Keratinocyte (primary cell): ENCODE data around the gene BMAL2. TPM values are rescaled to one million over a fixed set of nuclear protein-coding genes. Genes with fewer than 3 reads are reported as not detected.

Source experiments
- DNase-seq: peaks from one replicate; pipeline ENCODE4 v3.0.0-alpha.2; 2011; ENCODE audit warnings: low read depth, missing footprints, low spot score
- FAIRE-seq: peaks from 2 replicates; lab custom pipeline; 2011; peaks lifted over from hg19 to GRCh38; lab: Jason Lieb, UNC
- H2AFZ ChIP-seq: 2 replicates; pipeline ENCODE4 v1.6.0; 2012; ENCODE audit warnings: low read length, control low read depth, inconsistent platforms; ENCODE audit not compliant: control insufficient read depth
- H3K27ac ChIP-seq: 2 replicates; pipeline ENCODE4 v1.5.1; 2011; ENCODE audit warnings: low read length; ENCODE audit not compliant: control insufficient read depth, insufficient read depth
- H3K27me3 ChIP-seq: 3 replicates; pipeline ENCODE4 v1.6.0; 2011; ENCODE audit warnings: low read length; ENCODE audit not compliant: control insufficient read depth, insufficient read depth; ENCODE audit errors: extremely low read depth
- H3K36me3 ChIP-seq, 2 experiments: 2 replicates in 1 of 2; 3 replicates in 1 of 2; pipeline ENCODE4 v1.5.1; 2011; ENCODE audit warnings: low read length in 2 of 2, mild to moderate bottlenecking in 1 of 2; ENCODE audit not compliant: control insufficient read depth in 2 of 2, insufficient read depth in 2 of 2; ENCODE audit errors: extremely low read depth in 1 of 2
- H3K4me1 ChIP-seq: 3 replicates; pipeline ENCODE4 v1.5.1; 2011; ENCODE audit warnings: low read length; ENCODE audit not compliant: control insufficient read depth, insufficient read depth; ENCODE audit errors: extremely low read depth
- H3K4me2 ChIP-seq: 3 replicates; pipeline ENCODE4 v1.6.0; 2011; ENCODE audit warnings: low read depth, low read length; ENCODE audit not compliant: control insufficient read depth, insufficient read depth; ENCODE audit errors: extremely low read depth
- H3K4me3 ChIP-seq, 3 experiments: fragments of 200-600 bp in 1 of 3; sonication (generic) in 1 of 3; 2 replicates in 2 of 3; 3 replicates in 1 of 3; pipeline ENCODE4 v1.5.1; 2011 to 2016; ENCODE audit warnings: low read length in 3 of 3, mild to moderate bottlenecking in 3 of 3, control low read depth in 2 of 3, inconsistent platforms in 1 of 3, low read depth in 1 of 3, mixed read lengths in 1 of 3, mixed run types in 1 of 3, moderate library complexity in 1 of 3; ENCODE audit not compliant: control insufficient read depth in 2 of 3, insufficient read depth in 2 of 3; ENCODE audit errors: extremely low read depth in 1 of 3
- H3K79me2 ChIP-seq: 2 replicates; pipeline ENCODE4 v1.6.0; 2012; ENCODE audit warnings: low read length; ENCODE audit not compliant: control insufficient read depth, insufficient read depth
- H3K9ac ChIP-seq: 3 replicates; pipeline ENCODE4 v1.6.0; 2011; ENCODE audit warnings: low read length; ENCODE audit not compliant: control insufficient read depth, insufficient read depth; ENCODE audit errors: extremely low read depth
- H3K9me1 ChIP-seq: 3 replicates; pipeline ENCODE4 v1.6.0; 2011; ENCODE audit warnings: low read length; ENCODE audit not compliant: control insufficient read depth, insufficient read depth; ENCODE audit errors: extremely low read depth
- H3K9me3 ChIP-seq: 2 replicates; pipeline ENCODE4 v1.5.1; 2012; ENCODE audit warnings: low read depth, low read length; ENCODE audit not compliant: control insufficient read depth
- H4K20me1 ChIP-seq: 3 replicates; pipeline ENCODE4 v1.6.0; 2011; ENCODE audit warnings: low read length; ENCODE audit not compliant: control insufficient read depth, insufficient read depth; ENCODE audit errors: extremely low read depth
- EZH2 ChIP-seq: IDR thresholded peaks from one replicate; pipeline ENCODE4 v1.6.1; 2012; ENCODE audit warnings: inconsistent platforms, mild to moderate bottlenecking, low read length, moderate library complexity
- dilution Hi-C: fragments of 300-500 bp; cut with MboI; formaldehyde crosslinking; loops from one replicate; pipeline ENCODE4 v1.7.0; 2020; ENCODE audit warnings: low sequenced_read_pairs; ENCODE audit not compliant: extremely low pct_ligation_motif_present
- polyA plus RNA-seq, 5 experiments: library from polyadenylated mRNA; depleted of rRNA in 3 of 5; stranded (reverse) in 3 of 5; stranded (forward) in 1 of 5; unstranded in 1 of 5; fragments of >200 nt; gene quantifications; 1 replicate in 1 of 5; 2 replicates in 3 of 5; 3 replicates in 1 of 5; pipeline versions ENCODE4 v1.2.1 to v1.2.3, GENCODE V29; 2011 to 2012; ENCODE audit warnings: missing spikeins in 2 of 5, low read depth in 1 of 5, low replicate concordance in 1 of 5
- TF ChIP-seq, protein P1 (sequence below), 3 experiments: IDR thresholded peaks in 1 of 3; conservative IDR thresholded peaks in 1 of 3; optimal IDR thresholded peaks in 1 of 3; 2 replicates in 2 of 3; 3 replicates in 1 of 3; pipeline versions ENCODE3 to v1.5.1; 2011; ENCODE audit warnings: low read length in 3 of 3, mild to moderate bottlenecking in 3 of 3, moderate library complexity in 2 of 3, control low read depth in 1 of 3, inconsistent platforms in 1 of 3; ENCODE audit not compliant: insufficient read depth in 2 of 3; ENCODE audit errors: extremely low read depth in 1 of 3

BMAL2 gene
- polyA plus RNA-seq, 1 donor (not counting 4 experiments of a cell fraction or from before 2014, with no cell fraction given), result 33.6 TPM

DNA sequence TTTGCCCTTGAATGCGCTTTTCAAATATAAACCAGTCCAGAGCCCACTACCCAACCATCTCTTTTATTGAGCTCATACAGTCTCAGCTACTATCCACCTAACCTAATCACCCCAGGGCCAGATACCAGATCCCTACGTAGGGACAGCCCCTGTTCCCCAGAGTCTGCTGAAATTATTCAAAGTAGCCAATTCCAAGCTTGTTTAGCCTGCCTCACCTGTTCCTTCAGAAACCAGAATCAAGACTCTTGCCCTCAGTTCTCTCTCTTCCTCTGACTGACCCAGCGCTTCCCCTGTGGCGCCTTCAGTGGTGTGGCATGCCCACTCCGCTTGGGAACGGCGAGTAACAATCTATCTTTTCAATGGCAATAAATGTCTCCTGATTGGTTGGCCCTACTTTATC is 18.8 kb downstream of the BMAL2 start:
- H3K4me3 ChIP-seq, result no peak overlapping the region
- no peak for FAIRE-seq

DNA sequence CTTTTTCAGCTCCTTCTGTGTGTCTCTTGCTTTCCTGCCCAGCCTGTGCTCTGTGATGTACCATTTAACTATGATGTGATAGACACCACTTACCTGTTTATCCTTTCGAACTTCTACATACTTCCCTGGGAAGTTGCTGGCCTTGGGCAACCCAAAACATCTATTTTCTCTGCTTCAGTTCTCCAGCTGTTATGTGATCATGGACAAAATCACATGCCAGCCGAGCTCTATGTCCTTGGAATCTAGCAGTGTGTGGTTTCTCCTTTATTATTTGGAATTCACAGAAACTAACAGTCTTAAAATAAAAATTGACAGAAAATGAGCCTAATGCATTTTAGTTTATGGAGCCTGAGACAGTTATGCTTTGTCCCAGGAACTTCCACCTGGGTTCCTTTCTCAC is 22.9 kb downstream of the BMAL2 start:
- Histone ChIP-seq H4K20me1 (no peaks in the 10 kb centered on the region), H3K9ac (no peak overlapping the region), H3K79me2 (peaks cover 46% of the 10 kb centered on the region), H2AFZ (no peak overlapping the region), H3K4me2 (no peak overlapping the region), H3K36me3 (no peaks in the 10 kb centered on the region), H3K27me3 (no peaks in the 10 kb centered on the region), H3K9me3 (no peaks in the 10 kb centered on the region), H3K4me1 (no peaks in the 10 kb centered on the region), H3K27ac (no peak overlapping the region), H3K4me3 (no peak overlapping the region), H3K9me1 (peaks cover 2% of the 10 kb centered on the region)
- DNase-seq, result no peak
- dilution Hi-C loops, result no loop called here
- no peak for TF ChIP-seq EZH2
- no peak for FAIRE-seq

More for the DNA sequence above, 18.8 kb downstream of the BMAL2 start:
- dilution Hi-C loops, result no loop called here
- H3K9me3 ChIP-seq, result no peaks in the 10 kb centered on the region
- no peaks in the 10 kb centered on the region for H4K20me1 ChIP-seq
- no peak overlapping the region for H3K27ac ChIP-seq
- DNase-seq, result no peak
- peaks cover 0 to 3% of the 10 kb centered on the region in 2 experiments for H3K36me3 ChIP-seq
- no peaks in the 10 kb centered on the region for H3K27me3 ChIP-seq
- H3K4me2 ChIP-seq, result no peak overlapping the region
- H3K79me2 ChIP-seq, result peaks cover 77% of the 10 kb centered on the region
- H3K9ac ChIP-seq, result no peak overlapping the region
- H2AFZ ChIP-seq, result no peak overlapping the region
- H3K9me1 ChIP-seq, result peaks cover 2% of the 10 kb centered on the region
- H3K4me1 ChIP-seq, result peaks cover 15% of the 10 kb centered on the region
- TF ChIP-seq EZH2, result no peak
- TF ChIP-seq, protein P1, sequence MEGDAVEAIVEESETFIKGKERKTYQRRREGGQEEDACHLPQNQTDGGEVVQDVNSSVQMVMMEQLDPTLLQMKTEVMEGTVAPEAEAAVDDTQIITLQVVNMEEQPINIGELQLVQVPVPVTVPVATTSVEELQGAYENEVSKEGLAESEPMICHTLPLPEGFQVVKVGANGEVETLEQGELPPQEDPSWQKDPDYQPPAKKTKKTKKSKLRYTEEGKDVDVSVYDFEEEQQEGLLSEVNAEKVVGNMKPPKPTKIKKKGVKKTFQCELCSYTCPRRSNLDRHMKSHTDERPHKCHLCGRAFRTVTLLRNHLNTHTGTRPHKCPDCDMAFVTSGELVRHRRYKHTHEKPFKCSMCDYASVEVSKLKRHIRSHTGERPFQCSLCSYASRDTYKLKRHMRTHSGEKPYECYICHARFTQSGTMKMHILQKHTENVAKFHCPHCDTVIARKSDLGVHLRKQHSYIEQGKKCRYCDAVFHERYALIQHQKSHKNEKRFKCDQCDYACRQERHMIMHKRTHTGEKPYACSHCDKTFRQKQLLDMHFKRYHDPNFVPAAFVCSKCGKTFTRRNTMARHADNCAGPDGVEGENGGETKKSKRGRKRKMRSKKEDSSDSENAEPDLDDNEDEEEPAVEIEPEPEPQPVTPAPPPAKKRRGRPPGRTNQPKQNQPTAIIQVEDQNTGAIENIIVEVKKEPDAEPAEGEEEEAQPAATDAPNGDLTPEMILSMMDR (optimal IDR thresholded peaks at IDR 0.05 in 1 of 3, IDR thresholded peaks at IDR 0.05 in 1 of 3, conservative IDR thresholded peaks at IDR 0.05 in 1 of 3; ENCODE audit: extremely low read depth in 1 of 3, insufficient read depth in 2 of 3, low read length in 3 of 3), result no peak

DNA sequence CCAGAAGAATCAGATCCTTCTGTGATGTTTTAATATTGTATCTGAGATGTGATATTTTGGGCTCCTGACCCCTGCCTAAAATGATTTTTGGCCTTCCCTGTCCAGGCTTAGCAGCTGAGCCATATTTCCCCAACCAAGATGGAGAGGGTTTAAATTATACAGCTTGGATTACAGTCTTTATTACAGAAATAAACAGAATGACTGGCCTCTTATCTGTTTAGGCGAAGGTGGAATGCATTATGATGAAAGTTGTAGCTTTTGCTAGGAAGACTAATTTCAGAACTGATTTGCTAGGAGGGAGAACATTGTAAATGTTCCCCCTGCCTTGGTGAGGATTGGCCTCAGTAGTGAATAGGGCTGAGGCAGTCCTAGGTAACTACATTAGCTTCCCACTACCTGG is 23.3 kb downstream of the BMAL2 start:
- no peaks in the 10 kb centered on the region for H4K20me1 ChIP-seq
- H3K36me3 ChIP-seq, result no peaks in the 10 kb centered on the region
- TF ChIP-seq, protein P1 (optimal IDR thresholded peaks at IDR 0.05 in 1 of 3, IDR thresholded peaks at IDR 0.05 in 1 of 3, conservative IDR thresholded peaks at IDR 0.05 in 1 of 3; ENCODE audit: extremely low read depth in 1 of 3, insufficient read depth in 2 of 3, low read length in 3 of 3), result no peak
- TF ChIP-seq EZH2, result no peak
- H3K9me1 ChIP-seq, result peaks cover 2% of the 10 kb centered on the region
- no peak overlapping the region for H3K9ac ChIP-seq
- no peaks in the 10 kb centered on the region for H3K9me3 ChIP-seq
- H3K27ac ChIP-seq, result no peak overlapping the region
- no peak overlapping the region for H3K4me3 ChIP-seq
- no peak for DNase-seq
- no peak overlapping the region for H2AFZ ChIP-seq
- peaks cover 44% of the 10 kb centered on the region for H3K79me2 ChIP-seq
- no peaks in the 10 kb centered on the region for H3K27me3 ChIP-seq
- dilution Hi-C loops, result no loop called here
- H3K4me2 ChIP-seq, result no peak overlapping the region
- H3K4me1 ChIP-seq, result no peaks in the 10 kb centered on the region
- no peak for FAIRE-seq
